ENCODE measurements around the gene PZP.

PZP gene

DNA sequence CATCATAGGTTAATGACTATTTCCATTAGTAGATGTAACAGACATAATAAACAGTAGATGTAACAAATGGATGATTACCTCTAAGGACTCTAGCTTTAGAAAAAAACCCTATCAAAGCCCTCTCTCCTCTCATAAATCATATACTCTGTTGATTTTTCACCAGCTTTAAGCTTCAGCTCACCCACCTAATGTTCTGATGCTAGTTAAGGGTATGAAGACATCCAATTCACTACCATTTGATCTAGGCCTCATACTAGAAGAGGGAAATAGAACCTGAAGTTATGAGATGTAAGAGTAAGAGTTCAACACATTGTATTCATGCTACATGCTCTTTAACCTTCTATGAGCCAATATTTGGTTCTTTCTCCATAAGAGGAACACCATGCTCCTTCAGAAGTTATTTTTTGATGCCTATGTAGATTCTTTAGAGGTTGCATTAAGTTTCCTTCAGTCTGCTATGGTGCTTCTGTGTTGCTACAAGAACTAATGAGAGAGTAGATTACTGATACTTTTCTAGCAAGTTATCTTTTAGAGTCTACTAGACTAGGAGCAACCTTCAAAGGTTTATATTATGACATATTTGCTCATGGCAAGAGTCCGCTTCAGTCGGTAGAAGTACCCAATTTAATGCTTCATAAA is 108.5 kb downstream of the PZP start:
- no peak for DNase-seq
